ENCODE data around the gene SMC6.

- TF ChIP-seq CTCF (IDR thresholded peaks at IDR 0.05): no peak
- TF ChIP-seq POLR2A (IDR thresholded peaks at IDR 0.05): no peak
Observed at GRCh38 chr2:17690776-17691175, 62.8 kb downstream of the SMC6 start.
